HEK293 (cell line): ENCODE measurements around the gene SKI.

Experiments
- BCL11A ChIP-seq: fragments of 450-650 bp; formaldehyde crosslinking; IDR thresholded peaks from 2 replicates; pipeline ENCODE4 v1.5.1; 2016; ENCODE audit warnings: low read depth, missing biosample characterization, missing genetic modification characterization
- CTCF ChIP-seq: fragments of 450-650 bp; formaldehyde crosslinking; IDR thresholded peaks from 2 replicates; pipeline ENCODE4 v1.5.1; 2016; ENCODE audit warnings: missing biosample characterization, missing genetic modification characterization
- GFI1B ChIP-seq: fragments of 450-650 bp; formaldehyde crosslinking; IDR thresholded peaks from 2 replicates; pipeline ENCODE4 v1.5.1; 2016; ENCODE audit warnings: missing biosample characterization, missing genetic modification characterization
- HOXA7 ChIP-seq: sonication (generic); formaldehyde crosslinking; IDR thresholded peaks from 2 replicates; pipeline ENCODE4 v1.8.1; 2022; ENCODE audit warnings: missing genetic modification reagents, borderline replicate concordance
- SP2 ChIP-seq: fragments of 450-650 bp; formaldehyde crosslinking; IDR thresholded peaks from 2 replicates; pipeline ENCODE4 v1.5.1; 2016; ENCODE audit warnings: missing biosample characterization, missing genetic modification characterization
- ZBTB7A ChIP-seq: fragments of 450-650 bp; formaldehyde crosslinking; IDR thresholded peaks from 2 replicates; pipeline ENCODE4 v1.5.1; 2016; ENCODE audit warnings: low read depth, missing biosample characterization, missing genetic modification characterization
- ZFP41 ChIP-seq: fragments of 450-650 bp; formaldehyde crosslinking; IDR thresholded peaks from 2 replicates; pipeline ENCODE4 v1.5.1; 2016; ENCODE audit warnings: missing biosample characterization, missing genetic modification characterization, borderline replicate concordance
- ZNF239 ChIP-seq: fragments of 450-650 bp; formaldehyde crosslinking; IDR thresholded peaks from 2 replicates; pipeline ENCODE4 v1.5.1; 2016; ENCODE audit warnings: missing biosample characterization, missing genetic modification characterization
- ZNF274 ChIP-seq, 2 experiments: fragments of 200-500 bp in 1 of 2; fragments of 450-650 bp in 1 of 2; sonication (Bioruptor generic) in 1 of 2; formaldehyde crosslinking in 1 of 2; IDR thresholded peaks; 2 replicates each; pipeline versions ENCODE4 v1.5.1 to v1.6.1; 2014 to 2016; ENCODE audit warnings: borderline replicate concordance in 1 of 2, inconsistent platforms in 1 of 2, low read length in 1 of 2, missing biosample characterization in 1 of 2, missing genetic modification characterization in 1 of 2
- ZNF707 ChIP-seq: fragments of 450-650 bp; formaldehyde crosslinking; IDR thresholded peaks from 2 replicates; pipeline ENCODE4 v1.5.1; 2016; ENCODE audit warnings: missing biosample characterization, missing genetic modification characterization
- ZNF792 ChIP-seq: fragments of 450-650 bp; formaldehyde crosslinking; IDR thresholded peaks from 2 replicates; pipeline ENCODE4 v1.5.1; 2016; ENCODE audit warnings: missing biosample characterization, missing genetic modification characterization
- TF ChIP-seq, protein P1 (sequence below): fragments of 450-650 bp; formaldehyde crosslinking; IDR thresholded peaks from 2 replicates; pipeline ENCODE4 v1.5.1; 2016; ENCODE audit warnings: missing biosample characterization, missing genetic modification characterization
- TF ChIP-seq, protein P2 (sequence below): fragments of 450-650 bp; formaldehyde crosslinking; IDR thresholded peaks from 2 replicates; pipeline ENCODE4 v1.5.1; 2017; ENCODE audit warnings: missing biosample characterization, missing genetic modification characterization

DNA sequence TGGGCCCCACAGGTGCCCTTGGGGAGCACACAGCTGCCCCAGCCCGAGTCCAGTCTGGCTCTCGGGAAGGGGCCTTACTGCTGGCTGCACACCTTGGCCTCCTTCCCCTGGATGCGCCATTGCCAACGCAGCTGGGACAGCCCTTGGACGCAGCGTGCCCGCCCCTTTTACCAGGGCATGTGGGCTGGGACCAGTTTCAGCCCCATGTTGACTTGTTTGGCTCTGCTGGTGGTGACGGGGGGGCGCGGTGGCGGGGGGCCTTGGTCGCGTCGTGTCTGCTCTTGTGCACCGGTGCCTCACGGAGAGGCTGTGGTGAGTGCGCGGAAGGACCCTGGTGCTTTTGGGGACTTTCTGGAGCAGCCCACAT lies 19.6 kb downstream of the SKI start:
- no peak for TF ChIP-seq ZFP41 (tag by site-specific recombination)
- TF ChIP-seq, protein P1, sequence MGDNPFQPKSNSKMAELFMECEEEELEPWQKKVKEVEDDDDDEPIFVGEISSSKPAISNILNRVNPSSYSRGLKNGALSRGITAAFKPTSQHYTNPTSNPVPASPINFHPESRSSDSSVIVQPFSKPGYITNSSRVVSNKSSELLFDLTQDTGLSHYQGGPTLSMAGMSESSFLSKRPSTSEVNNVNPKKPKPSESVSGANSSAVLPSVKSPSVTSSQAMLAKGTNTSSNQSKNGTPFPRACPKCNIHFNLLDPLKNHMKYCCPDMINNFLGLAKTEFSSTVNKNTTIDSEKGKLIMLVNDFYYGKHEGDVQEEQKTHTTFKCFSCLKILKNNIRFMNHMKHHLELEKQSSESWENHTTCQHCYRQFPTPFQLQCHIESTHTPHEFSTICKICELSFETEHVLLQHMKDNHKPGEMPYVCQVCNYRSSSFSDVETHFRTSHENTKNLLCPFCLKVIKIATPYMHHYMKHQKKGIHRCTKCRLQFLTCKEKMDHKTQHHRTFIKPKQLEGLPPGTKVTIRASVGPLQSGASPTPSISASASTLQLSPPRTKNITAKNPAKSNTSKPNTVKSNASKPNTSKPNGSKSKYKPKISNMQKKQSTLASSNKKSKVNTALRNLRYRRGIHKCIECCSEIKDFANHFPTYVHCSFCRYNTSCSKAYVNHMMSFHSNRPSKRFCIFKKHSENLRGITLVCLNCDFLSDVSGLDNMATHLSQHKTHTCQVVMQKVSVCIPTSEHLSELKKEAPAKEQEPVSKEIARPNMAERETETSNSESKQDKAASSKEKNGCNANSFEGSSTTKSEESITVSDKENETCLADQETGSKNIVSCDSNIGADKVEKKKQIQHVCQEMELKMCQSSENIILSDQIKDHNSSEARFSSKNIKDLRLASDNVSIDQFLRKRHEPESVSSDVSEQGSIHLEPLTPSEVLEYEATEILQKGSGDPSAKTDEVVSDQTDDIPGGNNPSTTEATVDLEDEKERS (tag by site-specific recombination): no peak
- TF ChIP-seq HOXA7 (CRISPR knock-in tag): no peak
- no peak for TF ChIP-seq CTCF (tag by site-specific recombination)
- no peak for TF ChIP-seq BCL11A (tag by site-specific recombination)
- no peak for TF ChIP-seq ZNF274 (IDR thresholded peaks at IDR 0.05; ENCODE audit: low read length)
- TF ChIP-seq ZNF274 (tag by site-specific recombination; IDR thresholded peaks at IDR 0.05; ENCODE audit: borderline replicate concordance): no peak
- no peak for TF ChIP-seq ZNF707
- no peak for TF ChIP-seq SP2 (tag by site-specific recombination)
- TF ChIP-seq ZNF239 (tag by site-specific recombination): no peak
- no peak for TF ChIP-seq GFI1B (tag by site-specific recombination)
- no peak for TF ChIP-seq ZBTB7A (tag by site-specific recombination)
- TF ChIP-seq, protein P2, sequence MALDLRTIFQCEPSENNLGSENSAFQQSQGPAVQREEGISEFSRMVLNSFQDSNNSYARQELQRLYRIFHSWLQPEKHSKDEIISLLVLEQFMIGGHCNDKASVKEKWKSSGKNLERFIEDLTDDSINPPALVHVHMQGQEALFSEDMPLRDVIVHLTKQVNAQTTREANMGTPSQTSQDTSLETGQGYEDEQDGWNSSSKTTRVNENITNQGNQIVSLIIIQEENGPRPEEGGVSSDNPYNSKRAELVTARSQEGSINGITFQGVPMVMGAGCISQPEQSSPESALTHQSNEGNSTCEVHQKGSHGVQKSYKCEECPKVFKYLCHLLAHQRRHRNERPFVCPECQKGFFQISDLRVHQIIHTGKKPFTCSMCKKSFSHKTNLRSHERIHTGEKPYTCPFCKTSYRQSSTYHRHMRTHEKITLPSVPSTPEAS (tag by site-specific recombination): no peak
- no peak for TF ChIP-seq ZNF792 (tag by site-specific recombination)
